ENCODE results near the gene OSBPL2. TPM values are rescaled to one million over a fixed set of nuclear protein-coding genes. Genes with fewer than 3 reads are reported as not detected.
A peak's percentile ranks its signal among the peaks of the same experiment; 100 is the strongest.

Gene OSBPL2
- total RNA-seq, 1 donor from 2014 or later, result 45.0 TPM

DNA sequence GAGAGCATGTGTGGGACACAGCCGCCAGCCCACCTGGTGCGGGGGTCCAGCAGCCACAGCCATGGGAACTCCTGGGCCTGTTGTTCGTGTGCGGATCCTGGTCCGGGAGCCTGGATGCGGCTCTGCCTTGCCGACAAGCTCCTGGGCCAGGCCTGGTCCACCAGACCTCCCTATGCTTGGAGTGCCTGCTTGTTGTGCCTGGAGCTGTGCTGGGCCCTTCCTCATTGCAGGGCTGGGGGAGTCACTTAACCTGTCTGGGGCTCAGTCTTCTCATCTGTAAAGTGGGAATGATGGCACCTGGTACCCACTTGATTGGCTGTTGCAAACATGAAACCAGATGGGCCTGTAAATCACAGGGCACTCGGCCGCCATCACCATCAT, 2.6 kb upstream of the OSBPL2 start:
- DNase-seq, result no peak

DNA sequence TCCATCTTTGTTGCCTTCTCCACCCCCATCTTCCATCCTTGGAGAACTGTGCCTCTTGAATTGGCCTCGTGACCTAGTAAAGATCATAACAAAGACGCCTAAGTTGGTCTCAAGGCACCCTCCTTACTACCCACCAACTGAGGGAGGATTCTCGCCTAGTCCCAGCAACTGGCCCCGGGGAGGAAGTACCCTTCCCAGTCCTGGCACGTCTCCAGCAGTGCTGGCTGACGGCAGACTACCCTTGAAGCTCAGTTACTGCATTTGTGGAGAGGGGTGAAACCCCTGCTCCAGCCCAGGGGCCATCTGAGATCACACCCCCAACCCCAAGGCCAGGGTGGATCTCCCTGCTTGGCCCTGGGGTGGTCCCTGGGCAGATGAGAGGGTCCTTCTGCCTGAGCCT, 2.1 kb upstream of the OSBPL2 start:
- no peak for DNase-seq

DNA sequence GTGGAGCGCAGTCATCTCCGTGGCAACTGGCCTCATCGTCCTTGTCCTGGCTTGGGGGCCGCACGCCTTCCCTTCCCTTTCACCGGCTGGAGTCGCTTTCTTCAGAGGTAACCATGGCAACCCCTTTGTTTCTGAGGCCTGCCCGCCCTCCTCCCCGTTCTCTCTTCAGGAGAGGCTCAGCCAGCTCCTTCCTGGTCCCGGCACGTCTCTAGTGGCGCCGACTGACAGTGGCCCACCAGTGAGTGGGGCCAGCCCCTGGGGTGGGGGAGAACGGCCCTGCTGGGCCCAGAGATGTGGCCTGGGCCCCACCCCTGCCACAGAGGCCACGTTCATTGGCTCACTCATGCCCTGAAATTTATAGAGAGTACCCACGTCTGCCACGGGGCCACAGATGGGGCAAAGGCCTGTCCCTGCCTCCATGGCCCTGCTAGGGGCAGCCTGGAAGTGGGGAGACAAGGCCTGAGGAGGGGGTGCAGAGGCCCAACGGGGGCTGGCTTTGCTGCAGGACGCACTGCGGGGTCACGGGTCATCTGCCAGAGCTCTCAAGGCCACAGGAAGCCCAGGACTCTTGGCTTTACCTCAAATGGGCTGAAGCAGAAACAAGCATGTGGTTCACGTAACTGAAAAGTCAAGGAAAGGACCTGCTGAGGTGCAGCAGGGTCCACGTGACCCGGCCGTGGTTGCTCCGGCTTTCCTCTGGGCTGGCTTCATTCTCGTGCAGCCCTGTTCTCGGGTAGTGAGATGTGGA, 1.4 kb upstream of the OSBPL2 start:
- DNase-seq, result peak; percentile 36

GRCh38 chr20:62237514-62237800, 864 bp upstream of the OSBPL2 start:
- DNase-seq, result no peak

DNA sequence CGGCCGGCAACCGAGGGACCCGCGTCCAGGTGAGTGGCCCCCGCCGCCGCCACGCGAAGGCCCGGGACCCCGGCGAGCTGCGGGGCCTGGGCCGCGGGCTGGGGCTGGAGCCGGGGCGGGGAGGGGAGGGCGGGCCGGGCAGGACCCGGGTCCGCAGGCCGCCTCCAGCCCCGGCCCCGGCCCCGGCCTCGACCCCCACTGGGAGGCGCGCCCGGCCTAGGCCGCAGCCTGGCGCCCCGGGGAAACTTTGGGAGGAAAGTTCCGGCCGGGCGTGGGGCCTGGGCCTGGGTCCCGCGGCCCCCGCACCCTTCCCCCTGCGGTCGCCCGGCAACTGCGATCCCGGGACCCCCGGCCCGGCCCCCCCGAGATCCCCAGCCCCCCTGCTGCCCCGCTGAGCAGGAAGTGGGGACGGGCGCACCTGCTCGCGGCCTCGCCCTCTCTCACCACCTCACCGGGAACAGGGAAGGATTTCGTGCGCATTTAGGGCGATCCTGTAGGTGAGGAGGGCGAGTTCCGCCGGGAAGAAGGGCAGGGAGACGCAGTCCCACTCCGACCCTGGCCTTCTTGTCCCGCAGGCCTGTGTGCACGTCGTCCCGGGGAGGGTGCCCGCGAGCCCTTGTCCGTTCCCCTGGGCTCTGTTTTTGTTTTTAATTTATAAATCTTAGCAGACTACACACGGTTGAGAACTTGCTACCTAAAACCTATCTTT, 402 bp downstream of the OSBPL2 start:
- no peak for DNase-seq

- no peak for DNase-seq
These were observed 1.1 kb downstream of the OSBPL2 start for GRCh38 chr20:62239278-62239879.

GRCh38 chr20:62240020-62240685, 1.8 kb downstream of the OSBPL2 start:
- no peak for DNase-seq

DNA sequence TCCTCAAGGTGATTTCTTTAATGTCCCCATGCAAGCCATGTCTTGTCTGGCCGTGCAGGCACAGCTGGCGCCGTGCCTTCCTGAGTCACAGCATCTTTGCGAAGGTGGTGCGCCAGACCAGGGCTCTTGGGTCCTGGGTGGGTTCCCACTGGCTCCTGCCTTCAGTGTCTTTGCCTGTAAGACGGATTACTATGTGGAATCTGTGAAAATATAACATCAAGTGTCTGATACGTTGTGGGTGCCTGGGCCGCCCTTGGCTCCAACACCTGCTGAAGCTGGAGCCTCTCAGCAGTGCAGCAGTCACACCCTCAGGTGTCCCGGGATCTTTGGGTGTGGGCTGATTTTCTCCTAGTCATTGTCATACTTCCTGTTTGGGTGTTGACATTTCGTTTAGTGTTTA, 3.2 kb downstream of the OSBPL2 start:
- DNase-seq, result no peak

- no peak for DNase-seq
These were observed 3.9 kb downstream of the OSBPL2 start for GRCh38 chr20:62242176-62242575.

- no peak for DNase-seq
These were observed 4.8 kb downstream of the OSBPL2 start for GRCh38 chr20:62243106-62243505.

GRCh38 chr20:62243906-62244515, 5.7 kb downstream of the OSBPL2 start:
- DNase-seq, result no peak

DNA sequence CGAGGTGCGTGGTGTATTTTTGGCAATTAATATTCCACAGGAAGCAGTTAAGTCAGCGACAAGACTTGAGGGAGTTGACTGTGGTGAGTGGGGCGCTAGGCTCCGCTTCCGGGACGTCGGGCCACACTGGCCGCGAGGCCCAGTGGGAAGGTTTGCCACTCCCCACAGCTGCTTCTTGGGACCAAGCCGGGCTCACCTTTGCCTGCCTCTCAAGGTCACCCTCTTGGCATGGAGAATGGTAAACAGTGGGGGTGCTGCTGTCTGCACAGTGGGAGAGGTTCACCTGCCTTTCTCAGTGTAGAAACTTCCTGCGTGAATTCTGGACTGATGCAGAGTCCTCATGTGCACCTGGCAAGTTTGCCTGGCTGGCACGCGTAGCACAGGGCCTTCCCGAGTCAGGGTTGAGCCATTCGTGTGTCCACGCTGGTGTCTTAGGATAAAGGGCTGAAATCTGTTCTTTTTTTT, 6.4 kb downstream of the OSBPL2 start:
- DNase-seq, result no peak

DNA sequence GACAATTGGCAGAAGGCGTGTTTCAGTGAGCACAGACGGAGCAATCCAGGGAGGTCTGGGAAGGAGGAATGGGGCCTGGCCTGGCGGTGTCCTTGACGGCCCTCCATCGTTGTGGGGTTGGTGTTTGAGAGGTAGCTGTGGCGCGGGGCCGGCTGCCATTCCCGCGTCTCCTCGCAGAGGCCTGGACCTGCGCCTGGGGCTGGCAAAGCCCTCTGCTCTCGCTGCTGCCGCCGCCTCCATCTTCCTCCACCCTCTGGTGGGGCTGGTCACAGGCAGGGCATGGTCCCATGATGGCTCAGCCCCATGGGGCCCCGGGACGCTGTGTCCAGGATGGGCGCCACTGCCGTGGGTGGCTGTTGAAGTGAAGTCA, 7.6 kb downstream of the OSBPL2 start:
- no peak for DNase-seq

DNA sequence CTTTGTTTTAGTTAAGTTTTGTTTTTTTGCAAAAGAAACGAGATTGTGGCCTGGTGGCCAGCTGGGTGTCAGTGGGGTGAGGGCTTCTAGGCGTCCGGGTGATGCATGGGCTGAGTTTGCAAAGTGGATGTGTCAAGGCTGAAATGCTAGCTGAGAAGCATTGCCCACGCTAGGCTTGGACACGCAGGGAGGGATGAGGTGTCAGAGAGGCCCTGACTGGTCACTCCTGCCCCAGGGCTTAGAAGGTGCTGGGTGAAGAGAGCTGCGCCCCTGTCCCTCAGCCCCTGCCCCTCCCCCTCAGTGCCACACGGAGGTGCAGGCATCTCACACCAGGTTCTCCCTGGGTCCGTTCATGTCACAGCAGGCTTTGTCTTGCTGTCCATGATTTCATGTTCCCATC, 8.1 kb downstream of the OSBPL2 start:
- no peak for DNase-seq

DNA sequence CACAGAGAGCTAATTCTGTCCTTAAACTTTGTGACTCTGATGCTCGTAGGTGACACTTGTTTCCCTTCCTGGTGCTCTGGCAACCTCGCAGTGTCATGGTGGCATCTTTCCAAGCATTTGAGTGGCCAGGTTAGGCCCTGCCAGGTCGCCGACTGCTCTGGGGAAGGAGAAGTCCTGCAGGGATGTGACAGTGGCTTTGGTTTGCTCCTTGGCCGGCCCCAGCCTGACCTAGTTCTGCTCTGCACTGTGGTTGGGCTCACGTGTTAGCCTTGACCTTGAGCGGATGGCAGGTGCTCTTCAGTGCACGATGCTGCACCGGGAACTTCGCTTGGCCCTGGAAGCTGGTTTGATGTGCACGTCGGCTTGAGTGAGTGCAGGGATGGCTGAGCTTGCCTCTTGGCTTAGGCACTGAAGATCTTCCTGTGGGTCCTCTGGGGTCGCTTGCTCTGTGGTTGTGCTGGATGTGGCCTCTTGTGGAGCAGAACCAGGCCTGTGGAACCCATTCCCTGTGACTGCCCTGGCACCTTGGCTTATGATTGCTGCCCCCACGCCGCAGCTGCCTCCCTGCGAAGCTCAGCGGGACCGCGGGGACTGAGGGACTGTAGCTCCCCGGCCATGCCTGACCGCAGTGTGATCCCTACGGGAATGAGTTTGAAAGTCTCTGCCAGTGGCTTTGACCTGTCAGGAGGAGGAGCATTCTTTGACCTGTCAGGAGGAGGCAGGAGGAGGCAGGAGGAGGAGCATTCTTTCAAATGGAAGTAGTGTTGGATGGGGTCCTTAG, 8.7 kb downstream of the OSBPL2 start:
- DNase-seq, result no peak

DNA sequence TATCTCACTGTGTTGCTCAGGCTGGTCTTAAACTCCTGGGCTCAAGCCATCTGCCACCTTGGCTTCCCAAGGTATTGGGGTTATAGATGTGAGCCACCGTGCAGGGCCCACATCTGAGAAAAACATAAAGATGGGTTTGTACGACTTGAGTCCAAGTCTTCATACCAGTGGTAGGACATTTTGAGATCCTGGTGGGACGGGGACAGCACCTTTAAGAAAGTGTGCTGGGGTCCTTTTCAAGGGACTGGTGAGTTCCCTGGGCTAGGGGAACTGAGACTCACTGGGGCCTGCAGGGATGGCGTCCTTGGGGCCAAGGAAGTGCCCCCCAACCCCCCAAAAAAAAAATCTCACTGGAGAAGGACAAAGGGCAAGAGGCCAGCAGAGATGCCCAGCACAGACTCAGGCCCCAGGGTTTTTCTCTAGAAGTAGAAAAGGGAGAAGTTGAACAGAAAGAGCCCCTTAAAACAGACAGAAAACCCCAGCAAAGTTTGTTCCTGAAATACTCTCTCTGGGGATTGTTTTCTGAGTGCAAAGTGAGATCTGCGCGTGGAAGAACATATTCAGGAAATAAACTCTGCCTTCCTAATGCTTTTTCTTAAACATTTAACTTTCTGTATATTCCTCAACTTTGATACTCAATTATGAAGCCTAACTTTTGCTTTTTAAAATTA, 10.7 kb downstream of the OSBPL2 start:
- no peak for DNase-seq

DNA sequence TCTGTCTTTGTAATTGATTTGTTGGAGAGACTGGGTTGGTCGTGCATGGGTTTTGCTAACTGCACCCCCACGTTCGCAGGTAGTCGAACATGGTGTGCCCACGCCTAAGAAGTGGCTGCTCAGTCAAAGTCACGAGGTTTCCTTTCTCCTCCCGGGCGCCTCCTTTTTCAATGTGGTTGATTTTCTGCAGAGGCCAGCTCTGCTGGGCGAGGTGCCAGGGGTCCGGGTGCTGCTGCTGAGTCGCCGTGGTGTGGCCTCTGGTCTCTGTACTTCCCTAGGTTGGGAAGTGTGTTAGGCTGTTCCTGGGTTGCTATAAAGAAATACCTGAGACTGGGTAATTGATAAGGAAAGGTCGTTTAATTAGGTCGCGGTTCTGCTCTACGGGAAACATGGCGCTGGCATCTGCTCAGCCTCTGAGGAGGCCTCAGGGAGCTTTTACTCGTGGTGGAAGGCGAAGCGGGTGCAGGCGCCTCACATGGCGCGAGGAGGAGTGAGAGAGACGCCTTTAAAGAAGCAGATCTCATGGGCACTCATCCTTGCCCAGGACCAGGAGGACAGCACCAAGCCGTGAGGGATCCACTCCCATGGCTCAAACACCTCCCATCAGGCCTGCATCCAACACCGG, 14.1 kb downstream of the OSBPL2 start:
- DNase-seq, result no peak

GRCh38 chr20:62253398-62253797, 15.1 kb downstream of the OSBPL2 start:
- DNase-seq, result no peak

DNA sequence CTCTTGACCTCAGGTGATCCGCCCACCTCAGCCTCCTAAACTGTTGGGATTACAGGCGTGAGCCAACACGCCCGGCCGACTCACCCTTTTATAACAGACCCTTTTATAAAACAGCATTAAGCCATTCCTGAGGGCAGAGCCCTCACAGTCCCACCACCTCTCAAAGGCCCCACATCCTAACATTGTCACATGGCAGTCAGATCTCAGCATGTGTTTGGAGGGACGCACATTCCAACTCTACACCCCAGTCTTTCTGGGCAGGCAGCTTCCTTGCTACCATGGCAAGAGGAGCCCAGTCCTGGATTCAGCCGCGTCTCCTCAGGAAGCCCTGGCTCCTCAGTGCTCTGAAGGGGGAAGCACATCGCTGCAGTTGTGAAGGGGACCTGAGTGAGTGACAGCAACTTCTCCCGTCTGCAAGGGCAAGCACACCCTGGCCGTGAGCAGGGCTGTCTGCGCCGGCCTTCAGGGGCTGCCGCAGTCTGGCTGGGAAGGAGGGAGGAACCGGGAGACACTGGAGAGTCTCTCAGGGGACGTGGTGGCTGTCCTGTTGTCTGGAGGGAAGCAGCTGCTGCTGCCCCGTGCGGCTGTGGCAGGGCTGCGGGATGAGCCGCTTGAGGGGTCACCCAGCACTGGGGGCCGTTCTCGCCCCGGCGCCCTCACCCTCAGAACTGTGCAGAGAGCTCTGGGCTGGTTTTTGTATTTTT, 15.9 kb downstream of the OSBPL2 start:
- no peak for DNase-seq

GRCh38 chr20:62255976-62256375, 17.7 kb downstream of the OSBPL2 start:
- no peak for DNase-seq
